ENCODE data around the gene ID3.

The ID3 gene

DNA sequence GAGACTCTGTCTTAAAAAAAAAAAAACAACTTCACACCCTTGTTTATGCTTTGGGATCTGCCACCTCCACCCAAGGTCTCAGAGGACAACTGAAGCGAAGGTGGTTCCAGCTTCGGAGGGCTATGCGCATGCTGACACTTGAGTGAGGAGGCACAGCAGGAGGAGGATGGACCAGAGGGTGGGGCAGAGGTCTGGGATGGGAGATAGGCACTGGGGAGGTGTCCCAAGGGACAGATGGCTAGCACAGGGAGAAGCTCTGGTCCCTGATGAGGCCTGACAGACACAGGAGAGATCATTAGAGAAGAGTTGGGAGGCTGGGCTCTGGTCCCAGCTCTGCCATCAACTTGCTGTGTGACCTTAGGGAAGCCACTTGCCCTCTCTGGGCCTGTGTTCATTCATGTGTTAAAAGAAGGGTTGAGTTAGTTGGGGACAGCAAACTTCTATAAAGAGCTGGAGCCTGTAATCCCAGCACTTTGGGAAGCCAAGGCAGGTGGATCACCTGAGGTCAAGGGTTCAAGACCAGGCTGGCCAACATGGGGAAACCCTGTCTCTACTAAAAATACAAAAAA, 45.1 kb downstream of the ID3 start:
- DNase-seq (ENCODE audit: low read depth, low spot score), result no peak
- H3K4me3 ChIP-seq (ENCODE audit: low read depth, low read length), result no peak overlapping the region
- in situ Hi-C loops (cut with HindIII; ENCODE audit: low sequenced_read_pairs), result no loop called here
- TF ChIP-seq, protein P1, sequence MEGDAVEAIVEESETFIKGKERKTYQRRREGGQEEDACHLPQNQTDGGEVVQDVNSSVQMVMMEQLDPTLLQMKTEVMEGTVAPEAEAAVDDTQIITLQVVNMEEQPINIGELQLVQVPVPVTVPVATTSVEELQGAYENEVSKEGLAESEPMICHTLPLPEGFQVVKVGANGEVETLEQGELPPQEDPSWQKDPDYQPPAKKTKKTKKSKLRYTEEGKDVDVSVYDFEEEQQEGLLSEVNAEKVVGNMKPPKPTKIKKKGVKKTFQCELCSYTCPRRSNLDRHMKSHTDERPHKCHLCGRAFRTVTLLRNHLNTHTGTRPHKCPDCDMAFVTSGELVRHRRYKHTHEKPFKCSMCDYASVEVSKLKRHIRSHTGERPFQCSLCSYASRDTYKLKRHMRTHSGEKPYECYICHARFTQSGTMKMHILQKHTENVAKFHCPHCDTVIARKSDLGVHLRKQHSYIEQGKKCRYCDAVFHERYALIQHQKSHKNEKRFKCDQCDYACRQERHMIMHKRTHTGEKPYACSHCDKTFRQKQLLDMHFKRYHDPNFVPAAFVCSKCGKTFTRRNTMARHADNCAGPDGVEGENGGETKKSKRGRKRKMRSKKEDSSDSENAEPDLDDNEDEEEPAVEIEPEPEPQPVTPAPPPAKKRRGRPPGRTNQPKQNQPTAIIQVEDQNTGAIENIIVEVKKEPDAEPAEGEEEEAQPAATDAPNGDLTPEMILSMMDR (IDR thresholded peaks at IDR 0.05; ENCODE audit: low read depth, low read length), result no peak

DNA sequence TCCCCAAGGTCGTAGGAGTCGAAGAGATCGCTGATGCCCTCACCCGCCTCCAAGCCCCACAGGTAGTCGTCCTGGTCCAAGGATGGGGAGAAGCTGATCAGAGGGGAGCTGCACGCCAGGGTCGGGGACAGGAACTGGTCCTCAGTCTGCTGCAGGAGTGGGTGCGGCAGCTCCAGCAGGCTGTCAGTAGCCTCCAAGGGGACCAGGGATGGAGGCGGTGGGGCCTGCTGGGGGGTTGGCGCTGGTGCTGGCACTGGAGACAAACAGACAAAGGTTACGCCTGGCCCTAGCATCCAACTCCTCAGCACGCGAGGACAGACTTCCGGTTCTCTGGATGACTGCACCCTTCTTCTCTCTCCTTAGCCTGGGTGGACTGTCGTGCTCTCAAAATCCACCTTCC, 49.4 kb downstream of the ID3 start:
- TF ChIP-seq, protein P1 (IDR thresholded peaks at IDR 0.05; ENCODE audit: low read depth, low read length), result no peak
- no peak for DNase-seq (ENCODE audit: low read depth, low spot score)
- in situ Hi-C loops (cut with HindIII; ENCODE audit: low sequenced_read_pairs), result no loop called here
- H3K4me3 ChIP-seq (ENCODE audit: low read depth, low read length), result no peak overlapping the region

Data from astrocyte of the spinal cord (primary cell).